ENCODE data around the gene TAS2R46. TPM values are rescaled to one million over a fixed set of nuclear protein-coding genes. Genes with fewer than 3 reads are reported as not detected.

TAS2R46 gene
- total and polyA plus RNA-seq, 9 of the 15 experiments (the other 6 are each of a cell fraction or from before 2014, with no cell fraction given) = 0.08 to 1.8 (median 0.47) TPM; not detected in 2

- TF ChIP-seq CHD7 (IDR thresholded peaks at IDR 0.05; ENCODE audit: low read depth, low read length) (no peak), THRAP3 (IDR thresholded peaks at IDR 0.05; ENCODE audit: borderline replicate concordance) (no peak), PHF20 (IDR thresholded peaks at IDR 0.05; ENCODE audit: partially characterized antibody) (no peak), KLF10 (CRISPR knock-in tag; IDR thresholded peaks at IDR 0.05) (no peak), SMAD2 (IDR thresholded peaks at IDR 0.05; ENCODE audit: low read depth, low read length) (no peak), CGGBP1 (CRISPR knock-in tag; IDR thresholded peaks at IDR 0.05) (no peak), FOXJ2 (tag; IDR thresholded peaks at IDR 0.05) (no peak), MXD1 (CRISPR knock-in tag; IDR thresholded peaks at IDR 0.05; ENCODE audit: borderline replicate concordance, poor library complexity, severe bottlenecking) (no peak), DACH1 (IDR thresholded peaks at IDR 0.05; ENCODE audit: partially characterized antibody) (no peak)
Measured at GRCh38 chr12:11092128-11092527, 30.0 kb upstream of the TAS2R46 start, which contains the start of gene TAS2R43 (continued).

Data from K562 (cell line).